Measurements from ENCODE around the gene PTOV1.

The PTOV1 gene

GRCh38 chr19:49854378-49855263, 3.7 kb downstream of the PTOV1 start:
- POLR2A ChIA-PET = interaction anchor here (1.0 to 1.7 kb wide), 4 partner anchors 11 to 88 kb away, joined by 3 to 5 read pairs (median 4); partner anchors contain the start of genes AKT1S1 and TBC1D17
- DNase-seq (ENCODE audit: low read depth, low spot score) = no peak
- CTCF ChIA-PET = interaction anchor here (0.9 to 1.4 kb wide), 2 partner anchors 10 to 13 kb away, joined by 3 to 4 read pairs; no protein-coding TSS in a partner anchor

GRCh38 chr19:49855277-49855675, 4.3 kb downstream of the PTOV1 start:
- ChIA-PET POLR2A (interaction anchor here (1.1 kb wide), 1 partner anchor 22 kb away, joined by 3 read pairs; the partner anchor contains the start of genes AKT1S1 and TBC1D17), CTCF (interaction anchor here (1.4 kb wide), 1 partner anchor 13 kb away, joined by 3 read pairs; no protein-coding TSS in a partner anchor)

More at GRCh38 chr19:49854378-49855263, 3.7 kb downstream of the PTOV1 start:
- TF ChIP-seq, protein P1, sequence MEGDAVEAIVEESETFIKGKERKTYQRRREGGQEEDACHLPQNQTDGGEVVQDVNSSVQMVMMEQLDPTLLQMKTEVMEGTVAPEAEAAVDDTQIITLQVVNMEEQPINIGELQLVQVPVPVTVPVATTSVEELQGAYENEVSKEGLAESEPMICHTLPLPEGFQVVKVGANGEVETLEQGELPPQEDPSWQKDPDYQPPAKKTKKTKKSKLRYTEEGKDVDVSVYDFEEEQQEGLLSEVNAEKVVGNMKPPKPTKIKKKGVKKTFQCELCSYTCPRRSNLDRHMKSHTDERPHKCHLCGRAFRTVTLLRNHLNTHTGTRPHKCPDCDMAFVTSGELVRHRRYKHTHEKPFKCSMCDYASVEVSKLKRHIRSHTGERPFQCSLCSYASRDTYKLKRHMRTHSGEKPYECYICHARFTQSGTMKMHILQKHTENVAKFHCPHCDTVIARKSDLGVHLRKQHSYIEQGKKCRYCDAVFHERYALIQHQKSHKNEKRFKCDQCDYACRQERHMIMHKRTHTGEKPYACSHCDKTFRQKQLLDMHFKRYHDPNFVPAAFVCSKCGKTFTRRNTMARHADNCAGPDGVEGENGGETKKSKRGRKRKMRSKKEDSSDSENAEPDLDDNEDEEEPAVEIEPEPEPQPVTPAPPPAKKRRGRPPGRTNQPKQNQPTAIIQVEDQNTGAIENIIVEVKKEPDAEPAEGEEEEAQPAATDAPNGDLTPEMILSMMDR (IDR thresholded peaks at IDR 0.05; ENCODE audit: insufficient read depth, low read length, missing control alignments) = no peak
- no peak overlapping the region for H3K4me3 ChIP-seq (ENCODE audit: low read depth, low read length)

DNA sequence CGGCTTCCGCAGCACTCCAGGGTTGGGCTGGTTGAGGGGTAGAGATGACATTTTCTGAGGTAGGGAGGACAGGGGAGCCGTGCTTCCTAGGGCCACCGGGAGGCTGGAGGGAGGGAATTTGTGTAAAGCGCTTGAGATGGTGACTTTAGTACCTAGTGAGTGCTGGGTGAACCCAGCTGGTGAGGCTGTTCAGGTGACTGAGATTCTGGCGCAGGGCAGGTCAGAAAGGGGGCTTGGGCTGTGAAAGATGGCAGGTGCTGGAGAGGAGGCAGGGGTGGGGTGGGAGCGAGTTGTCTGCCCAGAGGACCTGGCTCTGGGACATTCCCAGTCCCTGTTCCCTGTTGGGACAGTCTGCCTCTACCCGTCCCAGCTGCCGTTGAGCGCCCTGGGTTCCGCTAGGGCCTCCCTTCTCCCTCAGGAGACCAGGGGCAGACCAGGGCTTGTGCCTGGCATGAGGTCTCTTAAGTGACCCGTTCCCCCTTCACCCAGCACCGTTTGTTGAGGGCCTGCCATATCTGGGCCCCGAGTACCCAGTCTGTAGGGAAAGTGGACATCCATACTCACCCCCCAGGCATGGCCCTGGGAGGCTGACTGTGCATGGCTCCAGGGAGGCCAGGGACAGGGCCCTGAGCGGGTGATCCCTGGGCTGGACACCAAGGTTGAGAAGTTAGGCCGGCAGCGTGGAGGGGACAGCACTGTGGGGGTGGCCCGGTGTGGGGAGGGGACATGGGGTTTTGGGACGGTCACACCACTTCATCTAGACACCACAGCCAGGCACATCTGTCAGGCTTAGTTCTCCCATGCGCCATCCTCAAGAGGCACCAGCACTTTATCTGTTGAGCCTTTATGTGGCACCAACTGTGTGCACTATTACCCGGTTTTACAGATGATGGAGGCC, 5.0 kb downstream of the PTOV1 start:
- ChIA-PET CTCF (no interaction called here), POLR2A (no interaction called here)
- TF ChIP-seq, protein P1 (IDR thresholded peaks at IDR 0.05; ENCODE audit: insufficient read depth, low read length, missing control alignments) = no peak
- no peak overlapping the region for H3K4me3 ChIP-seq (ENCODE audit: low read depth, low read length)
- DNase-seq (ENCODE audit: low read depth, low spot score) = no peak

More at GRCh38 chr19:49855277-49855675, 4.3 kb downstream of the PTOV1 start:
- no peak overlapping the region for H3K4me3 ChIP-seq (ENCODE audit: low read depth, low read length)
- TF ChIP-seq, protein P1 (IDR thresholded peaks at IDR 0.05; ENCODE audit: insufficient read depth, low read length, missing control alignments) = no peak
- no peak for DNase-seq (ENCODE audit: low read depth, low spot score)

GRCh38 chr19:49856574-49857021, 5.6 kb downstream of the PTOV1 start:
- no peak overlapping the region for H3K4me3 ChIP-seq (ENCODE audit: low read depth, low read length)
- POLR2A ChIA-PET = no interaction called here
- TF ChIP-seq, protein P1 (IDR thresholded peaks at IDR 0.05; ENCODE audit: insufficient read depth, low read length, missing control alignments) = no peak
- DNase-seq (ENCODE audit: low read depth, low spot score) = no peak
- CTCF ChIA-PET = interaction anchor here (1.0 kb wide), 1 partner anchor 12 kb away, joined by 3 read pairs; no protein-coding TSS in a partner anchor

- ChIA-PET POLR2A (no interaction called here), CTCF (interaction anchor here (1.0 kb wide), 1 partner anchor 13 kb away, joined by 3 read pairs; no protein-coding TSS in a partner anchor)
- DNase-seq (ENCODE audit: low read depth, low spot score) = no peak
- H3K4me3 ChIP-seq (ENCODE audit: low read depth, low read length) = no peak overlapping the region
- TF ChIP-seq, protein P1 (IDR thresholded peaks at IDR 0.05; ENCODE audit: insufficient read depth, low read length, missing control alignments) = no peak
These were observed 6.3 kb downstream of the PTOV1 start for GRCh38 chr19:49857061-49857837.

All from AG04449 (cell line).